Keratinocyte (primary cell): ENCODE measurements around the gene TMOD1. TPM values are rescaled to one million over a fixed set of nuclear protein-coding genes. Genes with fewer than 3 reads are reported as not detected.

Experiments
- DNase-seq: peaks from one replicate; pipeline ENCODE4 v3.0.0-alpha.2; 2011; ENCODE audit warnings: low read depth, missing footprints, low spot score
- FAIRE-seq: peaks from 2 replicates; lab custom pipeline; 2011; peaks lifted over from hg19 to GRCh38; lab: Jason Lieb, UNC
- H2AFZ ChIP-seq: 2 replicates; pipeline ENCODE4 v1.6.0; 2012; ENCODE audit warnings: low read length, control low read depth, inconsistent platforms; ENCODE audit not compliant: control insufficient read depth
- H3K27ac ChIP-seq: 2 replicates; pipeline ENCODE4 v1.5.1; 2011; ENCODE audit warnings: low read length; ENCODE audit not compliant: control insufficient read depth, insufficient read depth
- H3K27me3 ChIP-seq: 3 replicates; pipeline ENCODE4 v1.6.0; 2011; ENCODE audit warnings: low read length; ENCODE audit not compliant: control insufficient read depth, insufficient read depth; ENCODE audit errors: extremely low read depth
- H3K36me3 ChIP-seq, 2 experiments: 2 replicates in 1 of 2; 3 replicates in 1 of 2; pipeline ENCODE4 v1.5.1; 2011; ENCODE audit warnings: low read length in 2 of 2, mild to moderate bottlenecking in 1 of 2; ENCODE audit not compliant: control insufficient read depth in 2 of 2, insufficient read depth in 2 of 2; ENCODE audit errors: extremely low read depth in 1 of 2
- H3K4me1 ChIP-seq: 3 replicates; pipeline ENCODE4 v1.5.1; 2011; ENCODE audit warnings: low read length; ENCODE audit not compliant: control insufficient read depth, insufficient read depth; ENCODE audit errors: extremely low read depth
- H3K4me2 ChIP-seq: 3 replicates; pipeline ENCODE4 v1.6.0; 2011; ENCODE audit warnings: low read depth, low read length; ENCODE audit not compliant: control insufficient read depth, insufficient read depth; ENCODE audit errors: extremely low read depth
- H3K4me3 ChIP-seq, 3 experiments: fragments of 200-600 bp in 1 of 3; sonication (generic) in 1 of 3; 2 replicates in 2 of 3; 3 replicates in 1 of 3; pipeline ENCODE4 v1.5.1; 2011 to 2016; ENCODE audit warnings: low read length in 3 of 3, mild to moderate bottlenecking in 3 of 3, control low read depth in 2 of 3, inconsistent platforms in 1 of 3, low read depth in 1 of 3, mixed read lengths in 1 of 3, mixed run types in 1 of 3, moderate library complexity in 1 of 3; ENCODE audit not compliant: control insufficient read depth in 2 of 3, insufficient read depth in 2 of 3; ENCODE audit errors: extremely low read depth in 1 of 3
- H3K79me2 ChIP-seq: 2 replicates; pipeline ENCODE4 v1.6.0; 2012; ENCODE audit warnings: low read length; ENCODE audit not compliant: control insufficient read depth, insufficient read depth
- H3K9ac ChIP-seq: 3 replicates; pipeline ENCODE4 v1.6.0; 2011; ENCODE audit warnings: low read length; ENCODE audit not compliant: control insufficient read depth, insufficient read depth; ENCODE audit errors: extremely low read depth
- H3K9me1 ChIP-seq: 3 replicates; pipeline ENCODE4 v1.6.0; 2011; ENCODE audit warnings: low read length; ENCODE audit not compliant: control insufficient read depth, insufficient read depth; ENCODE audit errors: extremely low read depth
- H3K9me3 ChIP-seq: 2 replicates; pipeline ENCODE4 v1.5.1; 2012; ENCODE audit warnings: low read depth, low read length; ENCODE audit not compliant: control insufficient read depth
- H4K20me1 ChIP-seq: 3 replicates; pipeline ENCODE4 v1.6.0; 2011; ENCODE audit warnings: low read length; ENCODE audit not compliant: control insufficient read depth, insufficient read depth; ENCODE audit errors: extremely low read depth
- CTCF ChIP-seq, 3 experiments: IDR thresholded peaks in 1 of 3; conservative IDR thresholded peaks in 1 of 3; optimal IDR thresholded peaks in 1 of 3; 2 replicates in 2 of 3; 3 replicates in 1 of 3; pipeline versions ENCODE3 to v1.5.1; 2011; ENCODE audit warnings: low read length in 3 of 3, mild to moderate bottlenecking in 3 of 3, moderate library complexity in 2 of 3, control low read depth in 1 of 3, inconsistent platforms in 1 of 3; ENCODE audit not compliant: insufficient read depth in 2 of 3; ENCODE audit errors: extremely low read depth in 1 of 3
- EZH2 ChIP-seq: IDR thresholded peaks from one replicate; pipeline ENCODE4 v1.6.1; 2012; ENCODE audit warnings: inconsistent platforms, mild to moderate bottlenecking, low read length, moderate library complexity
- dilution Hi-C: fragments of 300-500 bp; cut with MboI; formaldehyde crosslinking; loops from one replicate; pipeline ENCODE4 v1.7.0; 2020; ENCODE audit warnings: low sequenced_read_pairs; ENCODE audit not compliant: extremely low pct_ligation_motif_present
- polyA plus RNA-seq, 5 experiments: library from polyadenylated mRNA; depleted of rRNA in 3 of 5; stranded (reverse) in 3 of 5; stranded (forward) in 1 of 5; unstranded in 1 of 5; fragments of >200 nt; gene quantifications; 1 replicate in 1 of 5; 2 replicates in 3 of 5; 3 replicates in 1 of 5; pipeline versions ENCODE4 v1.2.1 to v1.2.3, GENCODE V29; 2011 to 2012; ENCODE audit warnings: missing spikeins in 2 of 5, low read depth in 1 of 5, low replicate concordance in 1 of 5

The TMOD1 gene
- polyA plus RNA-seq, 1 donor (not counting 4 experiments of a cell fraction or from before 2014, with no cell fraction given), result not detected

GRCh38 chr9:97517331-97518089, 16.0 kb downstream of the TMOD1 start:
- no peak for FAIRE-seq
- H3K27ac ChIP-seq, result no peak overlapping the region
- dilution Hi-C loops, result no loop called here

GRCh38 chr9:97518166-97518908, 16.9 kb downstream of the TMOD1 start:
- dilution Hi-C loops, result no loop called here
- TF ChIP-seq CTCF (optimal IDR thresholded peaks at IDR 0.05 in 1 of 3, IDR thresholded peaks at IDR 0.05 in 1 of 3, conservative IDR thresholded peaks at IDR 0.05 in 1 of 3; ENCODE audit: extremely low read depth in 1 of 3, insufficient read depth in 2 of 3, low read length in 3 of 3), result no peak
- no peak for TF ChIP-seq EZH2
- no peak overlapping the region for H3K4me2 ChIP-seq

More at GRCh38 chr9:97517331-97518089, 16.0 kb downstream of the TMOD1 start:
- no peaks in the 10 kb centered on the region for H3K36me3 ChIP-seq
- no peak overlapping the region for H3K4me3 ChIP-seq
- H3K4me1 ChIP-seq, result no peaks in the 10 kb centered on the region
- no peak overlapping the region for H2AFZ ChIP-seq
- TF ChIP-seq CTCF (optimal IDR thresholded peaks at IDR 0.05 in 1 of 3, IDR thresholded peaks at IDR 0.05 in 1 of 3, conservative IDR thresholded peaks at IDR 0.05 in 1 of 3; ENCODE audit: extremely low read depth in 1 of 3, insufficient read depth in 2 of 3, low read length in 3 of 3), result no peak
- H3K9me3 ChIP-seq, result no peaks in the 10 kb centered on the region
- no peak overlapping the region for H3K4me2 ChIP-seq
- H4K20me1 ChIP-seq, result no peaks in the 10 kb centered on the region
- no peak overlapping the region for H3K9ac ChIP-seq
- H3K79me2 ChIP-seq, result no peaks in the 10 kb centered on the region
- H3K9me1 ChIP-seq, result no peaks in the 10 kb centered on the region
- DNase-seq, result no peak
- H3K27me3 ChIP-seq, result peaks cover 15% of the 10 kb centered on the region

More at GRCh38 chr9:97518166-97518908, 16.9 kb downstream of the TMOD1 start:
- no peak overlapping the region for H3K4me3 ChIP-seq
- no peaks in the 10 kb centered on the region for H3K36me3 ChIP-seq
- peaks cover 15% of the 10 kb centered on the region for H3K27me3 ChIP-seq
- FAIRE-seq (no peak), DNase-seq (no peak)
- no peak overlapping the region for H2AFZ ChIP-seq
- no peaks in the 10 kb centered on the region for H3K9me3 ChIP-seq
- no peaks in the 10 kb centered on the region for H3K4me1 ChIP-seq
- H3K27ac ChIP-seq, result no peak overlapping the region
- no peaks in the 10 kb centered on the region for H3K79me2 ChIP-seq
- no peak overlapping the region for H3K9ac ChIP-seq
- H3K9me1 ChIP-seq, result no peaks in the 10 kb centered on the region
- no peaks in the 10 kb centered on the region for H4K20me1 ChIP-seq
